Astrocyte of the cerebellum (primary cell): ENCODE measurements around the gene CNTN3.

ENCODE experiments used
- DNase-seq: peaks from one replicate; pipeline ENCODE4 v3.0.0-alpha.2; 2011; ENCODE audit warnings: low read depth
- H3K4me3 ChIP-seq: 2 replicates; pipeline ENCODE4 v1.5.1; 2011; ENCODE audit warnings: mild to moderate bottlenecking, low read depth, low read length, moderate library complexity
- in situ Hi-C: cut with HindIII; loops from 2 replicates; pipeline ENCODE4 v1.10.0; 2017; ENCODE audit warnings: low sequenced_read_pairs
- TF ChIP-seq, protein P1 (sequence below): IDR thresholded peaks from 2 replicates; pipeline ENCODE4 v1.5.1; 2012; ENCODE audit warnings: low read length, low read depth, moderate library complexity, mild to moderate bottlenecking; ENCODE audit errors: missing control alignments

Gene CNTN3

DNA sequence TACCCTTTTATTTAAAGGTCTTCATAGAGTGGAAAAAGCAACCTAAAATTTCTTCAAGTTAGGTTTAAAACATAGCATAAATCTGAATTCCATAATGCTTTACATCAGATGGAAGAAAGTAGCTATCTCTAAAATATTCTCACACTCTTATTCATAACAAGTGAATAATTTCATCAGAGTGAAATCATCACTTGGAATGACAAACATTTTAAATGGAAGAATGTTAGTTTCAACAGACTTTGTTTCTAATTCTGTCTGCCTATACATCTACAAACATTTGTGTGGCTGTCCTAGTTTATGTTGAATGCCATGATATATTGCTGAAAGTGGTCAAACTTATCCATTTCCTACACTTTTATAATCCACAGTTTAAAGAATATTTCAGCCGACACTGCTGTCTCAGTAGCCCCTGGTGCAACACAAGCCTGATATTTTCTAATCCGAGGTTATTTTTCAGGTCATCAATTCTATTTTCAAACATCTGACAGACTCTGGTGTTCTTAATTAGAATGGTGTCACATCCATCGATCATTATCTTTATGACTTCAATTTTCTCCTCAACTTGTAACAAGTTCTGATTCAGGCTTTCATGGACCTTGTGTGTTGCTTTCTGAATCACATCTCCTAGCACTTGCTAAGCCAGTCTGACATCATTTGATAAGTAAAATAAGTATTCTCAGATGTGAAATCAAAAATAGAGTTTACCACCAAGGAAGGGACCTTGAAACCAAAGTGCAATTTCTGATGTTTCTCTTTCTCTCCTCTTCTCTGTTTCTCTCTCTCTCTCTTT is 17.1 kb upstream of the CNTN3 start:
- in situ Hi-C loops: no loop called here
- TF ChIP-seq, protein P1, sequence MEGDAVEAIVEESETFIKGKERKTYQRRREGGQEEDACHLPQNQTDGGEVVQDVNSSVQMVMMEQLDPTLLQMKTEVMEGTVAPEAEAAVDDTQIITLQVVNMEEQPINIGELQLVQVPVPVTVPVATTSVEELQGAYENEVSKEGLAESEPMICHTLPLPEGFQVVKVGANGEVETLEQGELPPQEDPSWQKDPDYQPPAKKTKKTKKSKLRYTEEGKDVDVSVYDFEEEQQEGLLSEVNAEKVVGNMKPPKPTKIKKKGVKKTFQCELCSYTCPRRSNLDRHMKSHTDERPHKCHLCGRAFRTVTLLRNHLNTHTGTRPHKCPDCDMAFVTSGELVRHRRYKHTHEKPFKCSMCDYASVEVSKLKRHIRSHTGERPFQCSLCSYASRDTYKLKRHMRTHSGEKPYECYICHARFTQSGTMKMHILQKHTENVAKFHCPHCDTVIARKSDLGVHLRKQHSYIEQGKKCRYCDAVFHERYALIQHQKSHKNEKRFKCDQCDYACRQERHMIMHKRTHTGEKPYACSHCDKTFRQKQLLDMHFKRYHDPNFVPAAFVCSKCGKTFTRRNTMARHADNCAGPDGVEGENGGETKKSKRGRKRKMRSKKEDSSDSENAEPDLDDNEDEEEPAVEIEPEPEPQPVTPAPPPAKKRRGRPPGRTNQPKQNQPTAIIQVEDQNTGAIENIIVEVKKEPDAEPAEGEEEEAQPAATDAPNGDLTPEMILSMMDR: no peak
- H3K4me3 ChIP-seq: no peak overlapping the region
- no peak for DNase-seq

DNA sequence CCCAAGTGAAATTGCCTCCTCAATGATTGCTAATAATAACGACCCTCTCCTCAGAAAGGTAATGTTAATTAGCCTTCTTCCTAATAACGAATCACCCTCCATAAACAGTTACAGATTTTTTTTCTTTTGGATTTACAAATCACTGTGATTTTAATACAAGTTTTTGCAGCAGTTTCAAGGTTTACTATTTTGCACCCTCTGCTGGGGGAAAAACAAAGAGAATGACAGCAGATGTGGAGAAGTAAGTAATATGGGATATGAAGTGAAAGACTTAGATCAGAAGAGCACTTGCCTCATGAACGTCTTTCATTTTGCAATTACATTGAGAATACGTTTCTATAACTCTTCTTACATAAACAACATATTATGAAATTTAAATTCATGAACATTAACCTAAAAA is 16.1 kb upstream of the CNTN3 start:
- peak; percentile 8 for DNase-seq
- TF ChIP-seq, protein P1: no peak
- in situ Hi-C loops: no loop called here
- no peak overlapping the region for H3K4me3 ChIP-seq

DNA sequence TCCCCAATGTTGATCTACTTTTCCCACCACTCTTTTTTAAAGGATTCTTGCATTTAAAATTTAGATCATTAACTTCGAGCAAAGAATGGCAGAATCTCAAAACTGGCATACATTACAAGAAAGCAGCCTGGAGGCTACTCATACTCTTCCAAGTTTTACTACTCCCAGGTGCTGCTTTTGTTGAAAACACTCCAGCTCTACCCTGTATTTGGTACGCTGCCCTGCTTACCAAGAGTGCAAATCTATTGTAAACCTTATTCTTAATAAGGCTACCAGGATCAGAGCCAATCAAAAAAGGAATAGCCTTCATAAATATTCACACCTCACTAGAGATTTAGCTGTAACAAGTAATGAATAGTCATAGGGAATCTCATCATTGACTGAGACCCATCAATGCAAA is 11.6 kb upstream of the CNTN3 start:
- H3K4me3 ChIP-seq: no peak overlapping the region
- TF ChIP-seq, protein P1: no peak
- DNase-seq: no peak
- in situ Hi-C loops: no loop called here

DNA sequence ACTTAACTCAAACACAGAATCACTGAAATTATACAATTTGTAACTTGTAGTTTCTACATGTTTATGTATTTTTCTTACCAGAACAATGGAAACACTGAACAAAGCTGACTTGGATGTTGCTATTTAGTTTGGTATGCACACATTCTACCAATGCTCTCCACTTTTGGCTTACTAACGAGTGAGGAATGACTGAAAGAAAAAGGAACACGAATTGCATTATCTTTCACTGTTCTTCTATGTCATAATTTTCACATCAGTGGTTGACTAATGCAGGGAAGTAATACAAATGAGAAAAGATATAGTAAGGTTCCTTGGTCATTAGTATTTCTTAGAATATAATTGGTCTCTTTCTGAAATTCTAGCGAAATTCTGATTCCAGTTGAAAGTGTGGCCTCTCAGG is 9.8 kb upstream of the CNTN3 start:
- in situ Hi-C loops: no loop called here
- no peak for DNase-seq
- TF ChIP-seq, protein P1: no peak
- H3K4me3 ChIP-seq: no peak overlapping the region

DNA sequence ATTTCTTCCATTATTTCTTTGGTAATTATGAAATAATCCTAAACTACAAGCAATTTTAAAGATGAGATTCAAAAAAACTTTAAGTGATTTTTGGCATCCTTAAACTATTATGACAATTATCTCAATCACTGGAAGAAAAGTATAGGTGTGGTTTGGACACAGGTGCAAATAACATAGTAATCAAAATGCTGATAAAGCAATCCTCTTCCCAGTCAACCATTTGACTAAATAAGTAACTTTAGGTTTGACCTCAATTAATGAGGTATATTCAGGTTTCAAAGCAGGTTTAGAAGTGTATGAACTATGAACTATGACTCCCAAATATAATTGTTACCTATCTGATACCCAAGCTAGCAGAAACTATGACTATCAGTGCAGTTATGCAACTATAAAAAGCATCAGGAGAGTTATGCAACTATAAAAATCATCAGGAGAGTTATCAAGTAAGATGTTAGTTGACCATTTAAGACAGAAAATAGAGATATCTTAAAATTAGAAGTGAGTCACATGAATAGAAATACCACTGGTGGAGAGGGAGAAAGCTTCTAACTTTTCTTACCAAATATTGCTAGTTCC is 8.9 kb upstream of the CNTN3 start:
- H3K4me3 ChIP-seq: no peak overlapping the region
- TF ChIP-seq, protein P1: no peak
- no peak for DNase-seq
- in situ Hi-C loops: no loop called here

DNA sequence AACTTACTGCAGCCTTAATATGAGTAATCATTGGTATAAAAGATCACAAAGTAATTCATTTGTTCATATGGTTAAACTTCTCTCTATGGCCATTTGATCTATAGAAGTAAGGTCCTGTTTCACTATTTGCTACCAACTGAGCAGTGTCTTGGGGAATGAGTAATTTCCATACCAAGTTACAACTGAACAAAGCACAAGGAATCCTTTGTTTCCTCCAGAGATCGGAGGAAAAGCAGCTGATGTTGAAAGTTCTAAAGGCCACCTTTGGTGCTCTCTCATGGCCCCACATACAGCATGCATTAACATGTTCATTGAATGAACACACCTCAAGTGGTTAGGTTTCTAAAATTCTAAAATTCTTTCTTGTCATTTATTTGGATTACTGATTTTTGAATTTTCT is 7.1 kb upstream of the CNTN3 start:
- TF ChIP-seq, protein P1: no peak
- DNase-seq: no peak
- H3K4me3 ChIP-seq: no peak overlapping the region
- in situ Hi-C loops: no loop called here
